ENCODE data around the gene MBD4. TPM values are rescaled to one million over a fixed set of nuclear protein-coding genes. Genes with fewer than 3 reads are reported as not detected.

Gene MBD4
- total RNA-seq, 1 experiment from 2014 or later, result 11.4 TPM

DNA sequence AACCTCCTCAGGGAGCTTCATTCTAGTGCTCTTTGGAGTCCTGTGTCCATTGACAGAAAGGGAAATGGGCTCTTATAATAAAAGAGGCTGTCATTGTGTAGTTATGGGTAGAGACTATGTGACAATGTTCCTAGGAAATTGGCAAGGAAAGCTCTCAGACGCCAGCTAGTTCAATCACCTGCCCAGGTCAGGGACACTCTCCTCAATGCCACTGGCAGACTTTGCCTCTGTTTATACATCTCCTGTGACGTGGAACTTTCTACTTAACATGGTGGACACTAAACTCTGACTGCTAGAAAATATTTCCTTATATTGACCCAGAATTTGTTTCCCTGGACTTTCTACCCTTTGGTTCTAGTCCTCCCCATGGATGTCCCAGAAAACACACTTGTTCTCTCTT is 14.1 kb downstream of the MBD4 start:
- H3K9me3 ChIP-seq (ENCODE audit: low read length), result no peaks in the 10 kb centered on the region
- H3K27ac ChIP-seq (ENCODE audit: low read length), result no peak overlapping the region
- CTCF ChIA-PET, result no interaction called here
- H3K9ac ChIP-seq (ENCODE audit: low read length), result no peak overlapping the region
- H3K79me2 ChIP-seq (ENCODE audit: low read length), result no peaks in the 10 kb centered on the region
- no peak overlapping the region for H2AFZ ChIP-seq (ENCODE audit: low read length)
- H3K4me3 ChIP-seq (ENCODE audit: low read length), result no peak overlapping the region
- H3K27me3 ChIP-seq (ENCODE audit: low read length), result no peaks in the 10 kb centered on the region
- no peak for ATAC-seq
- no peaks in the 10 kb centered on the region for H3K9me2 ChIP-seq (replicated peaks; ENCODE audit: low read length)
- intact Hi-C loops (cut with micrococcal nuclease), result no loop called here
- no peaks in the 10 kb centered on the region for H3F3A ChIP-seq (ENCODE audit: low read length, unreplicated experiment)
- POLR2A ChIA-PET (ENCODE audit: unreplicated experiment), result no interaction called here
- H3K4me2 ChIP-seq (ENCODE audit: low read length), result no peak overlapping the region
- H4K20me1 ChIP-seq (ENCODE audit: low read length), result no peaks in the 10 kb centered on the region
- TF ChIP-seq, protein P1, sequence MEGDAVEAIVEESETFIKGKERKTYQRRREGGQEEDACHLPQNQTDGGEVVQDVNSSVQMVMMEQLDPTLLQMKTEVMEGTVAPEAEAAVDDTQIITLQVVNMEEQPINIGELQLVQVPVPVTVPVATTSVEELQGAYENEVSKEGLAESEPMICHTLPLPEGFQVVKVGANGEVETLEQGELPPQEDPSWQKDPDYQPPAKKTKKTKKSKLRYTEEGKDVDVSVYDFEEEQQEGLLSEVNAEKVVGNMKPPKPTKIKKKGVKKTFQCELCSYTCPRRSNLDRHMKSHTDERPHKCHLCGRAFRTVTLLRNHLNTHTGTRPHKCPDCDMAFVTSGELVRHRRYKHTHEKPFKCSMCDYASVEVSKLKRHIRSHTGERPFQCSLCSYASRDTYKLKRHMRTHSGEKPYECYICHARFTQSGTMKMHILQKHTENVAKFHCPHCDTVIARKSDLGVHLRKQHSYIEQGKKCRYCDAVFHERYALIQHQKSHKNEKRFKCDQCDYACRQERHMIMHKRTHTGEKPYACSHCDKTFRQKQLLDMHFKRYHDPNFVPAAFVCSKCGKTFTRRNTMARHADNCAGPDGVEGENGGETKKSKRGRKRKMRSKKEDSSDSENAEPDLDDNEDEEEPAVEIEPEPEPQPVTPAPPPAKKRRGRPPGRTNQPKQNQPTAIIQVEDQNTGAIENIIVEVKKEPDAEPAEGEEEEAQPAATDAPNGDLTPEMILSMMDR (conservative IDR thresholded peaks at IDR 0.05; ENCODE audit: low read depth, low read length), result no peak
- TF ChIP-seq EZH2phosphoT487 (IDR thresholded peaks at IDR 0.05; ENCODE audit: borderline replicate concordance, low read length) (no peak), EZH2 (IDR thresholded peaks at IDR 0.05; ENCODE audit: low read length, unreplicated experiment) (no peak)
- no TSS peak for BruUV-seq (replicated peaks)
- no peaks in the 10 kb centered on the region; the same call in 1 of the 2 replicates for H3K36me3 ChIP-seq (ENCODE audit: low read depth, low read length)
- H3K4me1 ChIP-seq (ENCODE audit: insufficient read depth, low read length), result peaks cover 17% of the 10 kb centered on the region
- DNase-seq, result no peak

GRCh38 chr3:129425213-129425612 is 14.5 kb downstream of the MBD4 start:
- DNase-seq, result no peak
- no peaks in the 10 kb centered on the region for H4K20me1 ChIP-seq (ENCODE audit: low read length)
- no peaks in the 10 kb centered on the region for H3K9me3 ChIP-seq (ENCODE audit: low read length)
- H3K9me2 ChIP-seq (replicated peaks; ENCODE audit: low read length), result no peaks in the 10 kb centered on the region
- CTCF ChIA-PET, result no interaction called here
- H3K9ac ChIP-seq (ENCODE audit: low read length), result no peak overlapping the region
- BruUV-seq (replicated peaks), result no TSS peak
- TF ChIP-seq EZH2phosphoT487 (IDR thresholded peaks at IDR 0.05; ENCODE audit: borderline replicate concordance, low read length), result no peak
- H3K4me1 ChIP-seq (ENCODE audit: insufficient read depth, low read length), result peaks cover 17% of the 10 kb centered on the region
- no peaks in the 10 kb centered on the region for H3F3A ChIP-seq (ENCODE audit: low read length, unreplicated experiment)
- H3K4me2 ChIP-seq (ENCODE audit: low read length), result no peak overlapping the region
- intact Hi-C loops (cut with micrococcal nuclease), result no loop called here
- no peak overlapping the region for H3K4me3 ChIP-seq (ENCODE audit: low read length)
- no peaks in the 10 kb centered on the region; the same call in 1 of the 2 replicates for H3K36me3 ChIP-seq (ENCODE audit: low read depth, low read length)
- POLR2A ChIA-PET (ENCODE audit: unreplicated experiment), result no interaction called here
- no peaks in the 10 kb centered on the region for H3K27me3 ChIP-seq (ENCODE audit: low read length)
- ATAC-seq, result no peak
- H2AFZ ChIP-seq (ENCODE audit: low read length), result no peak overlapping the region
- peak overlapping the region; percentile 59 for H3K27ac ChIP-seq (ENCODE audit: low read length)
- H3K79me2 ChIP-seq (ENCODE audit: low read length), result no peaks in the 10 kb centered on the region

GRCh38 chr3:129424185-129424841 is 15.4 kb downstream of the MBD4 start:
- no peaks in the 10 kb centered on the region for H3K9me3 ChIP-seq (ENCODE audit: low read length)
- H3K9me2 ChIP-seq (replicated peaks; ENCODE audit: low read length), result no peaks in the 10 kb centered on the region
- intact Hi-C loops (cut with micrococcal nuclease), result no loop called here
- ChIA-PET POLR2A (ENCODE audit: unreplicated experiment) (no interaction called here), CTCF (no interaction called here)
- H2AFZ ChIP-seq (ENCODE audit: low read length), result peak overlapping the region; percentile 21
- DNase-seq (peak; percentile 66), ATAC-seq (no peak)
- H4K20me1 ChIP-seq (ENCODE audit: low read length), result no peaks in the 10 kb centered on the region
- H3K4me1 ChIP-seq (ENCODE audit: insufficient read depth, low read length), result peaks cover 17% of the 10 kb centered on the region
- peak overlapping the region; percentile 31; the same call in 1 of the 2 replicates for H3K9ac ChIP-seq (ENCODE audit: low read length)
- H3K4me2 ChIP-seq (ENCODE audit: low read length), result peak overlapping the region; percentile 33; the same call in 1 of the 2 replicates
- no peak overlapping the region for H3K4me3 ChIP-seq (ENCODE audit: low read length)
- H3K79me2 ChIP-seq (ENCODE audit: low read length), result no peaks in the 10 kb centered on the region
- H3K36me3 ChIP-seq (ENCODE audit: low read depth, low read length), result no peaks in the 10 kb centered on the region
- no peaks in the 10 kb centered on the region for H3K27me3 ChIP-seq (ENCODE audit: low read length)
- H3F3A ChIP-seq (ENCODE audit: low read length, unreplicated experiment), result no peaks in the 10 kb centered on the region
- no TSS peak for BruUV-seq (replicated peaks)
- no peak for TF ChIP-seq EZH2 (IDR thresholded peaks at IDR 0.05; ENCODE audit: low read length, unreplicated experiment)
- TF ChIP-seq EZH2phosphoT487 (IDR thresholded peaks at IDR 0.05; ENCODE audit: borderline replicate concordance, low read length), result no peak
- TF ChIP-seq, protein P1 (conservative IDR thresholded peaks at IDR 0.05; ENCODE audit: low read depth, low read length), result no peak
- peak overlapping the region; percentile 89 for H3K27ac ChIP-seq (ENCODE audit: low read length)
